DND-41 (cell line): ENCODE results near the gene ADARB2.

Experiments used
- ATAC-seq: fragments of 200-7000 bp; cut with Tn5 transposase; 3 replicates; pipeline ENCODE4 v1.9.1; 2021; ENCODE audit warnings: low read depth; ENCODE audit not compliant: insufficient read depth
- DNase-seq: peaks from one replicate; pipeline ENCODE4 v3.0.0-alpha.2; 2020
- H2AFZ ChIP-seq: 2 replicates; pipeline ENCODE4 v1.6.0; 2012; ENCODE audit warnings: low read depth, low read length
- H3K27ac ChIP-seq: 2 replicates; pipeline ENCODE4 v1.5.1; 2012; ENCODE audit warnings: low read length, inconsistent platforms
- H3K27me3 ChIP-seq: fragments of 200-600 bp; sonication (generic); 2 replicates; pipeline ENCODE4 v1.6.0; 2012; ENCODE audit warnings: low read length, mild to moderate bottlenecking, inconsistent platforms; ENCODE audit not compliant: insufficient read depth, poor library complexity
- H3K36me3 ChIP-seq: 2 replicates; pipeline ENCODE4 v1.5.1; 2012; ENCODE audit warnings: low read length, inconsistent platforms; ENCODE audit not compliant: insufficient read depth
- H3K4me1 ChIP-seq: 2 replicates; pipeline ENCODE4 v1.5.1; 2012; ENCODE audit warnings: mild to moderate bottlenecking, low read length; ENCODE audit not compliant: insufficient read depth
- H3K4me2 ChIP-seq: 2 replicates; pipeline ENCODE4 v1.6.0; 2012; ENCODE audit warnings: mild to moderate bottlenecking, moderate library complexity, low read length, inconsistent platforms; ENCODE audit not compliant: insufficient read depth
- H3K4me3 ChIP-seq, 2 experiments: fragments of 200-600 bp in 1 of 2; shearing (Covaris generic) in 1 of 2; 2 replicates each; pipeline ENCODE4 v1.5.1; 2012 to 2016; ENCODE audit warnings: inconsistent platforms in 2 of 2, low read length in 2 of 2, mild to moderate bottlenecking in 2 of 2, low read depth in 1 of 2, moderate library complexity in 1 of 2
- H3K79me2 ChIP-seq: 2 replicates; pipeline ENCODE4 v1.6.0; 2012; ENCODE audit warnings: low read length, inconsistent platforms; ENCODE audit not compliant: insufficient read depth
- H3K9ac ChIP-seq: 2 replicates; pipeline ENCODE4 v1.6.0; 2012; ENCODE audit warnings: low read depth, mild to moderate bottlenecking, inconsistent platforms, low read length, moderate library complexity
- H3K9me3 ChIP-seq: 2 replicates; pipeline ENCODE4 v1.5.1; 2012; ENCODE audit warnings: low read length, moderate library complexity, mild to moderate bottlenecking, inconsistent platforms; ENCODE audit not compliant: insufficient read depth, severe bottlenecking
- H4K20me1 ChIP-seq: 2 replicates; pipeline ENCODE4 v1.6.0; 2012; ENCODE audit warnings: low read length; ENCODE audit not compliant: insufficient read depth
- EZH2 ChIP-seq: IDR thresholded peaks from 3 replicates; pipeline ENCODE4 v1.6.1; 2012; ENCODE audit warnings: borderline replicate concordance, low read depth, mild to moderate bottlenecking, moderate library complexity, low read length, inconsistent platforms; ENCODE audit not compliant: severe bottlenecking
- TF ChIP-seq, protein P1 (sequence below): IDR thresholded peaks from 2 replicates; pipeline ENCODE4 v1.5.1; 2012; ENCODE audit warnings: borderline replicate concordance, low read length, moderate library complexity, mild to moderate bottlenecking; ENCODE audit not compliant: poor library complexity, severe bottlenecking; ENCODE audit errors: extremely low read depth

ADARB2 gene

DNA sequence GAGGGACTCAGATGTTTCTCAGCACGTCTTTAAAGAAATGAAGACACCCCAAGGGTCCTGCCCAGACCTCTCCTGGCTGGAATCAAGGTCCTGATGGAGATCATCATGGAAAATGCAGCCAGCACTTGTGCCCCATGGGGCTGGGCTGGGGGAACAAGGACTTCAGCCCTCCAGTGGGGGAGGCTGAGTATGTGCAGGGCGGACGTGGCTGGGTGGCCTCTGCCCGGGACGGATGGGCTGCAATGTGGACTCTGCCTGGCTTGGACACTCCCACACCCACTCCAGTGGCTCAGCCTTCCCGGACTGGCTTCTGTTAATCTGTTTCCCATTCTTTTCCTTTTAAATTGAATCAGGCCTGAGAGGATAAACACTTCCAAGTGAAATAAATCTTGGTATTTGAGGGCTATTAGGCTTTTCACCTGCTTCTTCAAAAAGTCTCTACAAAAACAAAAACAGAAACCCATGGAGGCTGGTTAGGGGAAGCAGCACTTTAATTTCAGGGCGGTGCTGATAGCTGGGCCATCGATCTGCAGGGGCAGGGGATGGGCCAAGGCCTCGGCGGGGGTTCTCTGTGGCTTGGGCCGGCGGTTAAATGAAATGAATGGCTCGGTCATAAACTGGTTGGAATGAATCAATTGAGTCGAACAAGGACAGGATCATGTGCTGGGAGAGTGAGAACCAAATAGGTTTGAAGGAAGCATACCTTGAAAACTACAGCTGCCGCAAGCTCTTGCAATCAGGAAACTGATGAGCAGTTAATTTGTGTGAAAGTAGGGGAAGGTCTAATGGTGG is 51.4 kb downstream of the ADARB2 start:
- Histone ChIP-seq H3K4me1 (no peaks in the 10 kb centered on the region), H2AFZ (no peak overlapping the region), H3K9me3 (no peaks in the 10 kb centered on the region), H3K27ac (no peak overlapping the region), H4K20me1 (no peaks in the 10 kb centered on the region), H3K27me3 (peaks cover 7% of the 10 kb centered on the region), H3K4me2 (no peak overlapping the region), H3K9ac (no peak overlapping the region), H3K79me2 (no peaks in the 10 kb centered on the region), H3K4me3 (no peak overlapping the region), H3K36me3 (no peaks in the 10 kb centered on the region)
- ATAC-seq (no peak), DNase-seq (no peak)
- TF ChIP-seq, protein P1, sequence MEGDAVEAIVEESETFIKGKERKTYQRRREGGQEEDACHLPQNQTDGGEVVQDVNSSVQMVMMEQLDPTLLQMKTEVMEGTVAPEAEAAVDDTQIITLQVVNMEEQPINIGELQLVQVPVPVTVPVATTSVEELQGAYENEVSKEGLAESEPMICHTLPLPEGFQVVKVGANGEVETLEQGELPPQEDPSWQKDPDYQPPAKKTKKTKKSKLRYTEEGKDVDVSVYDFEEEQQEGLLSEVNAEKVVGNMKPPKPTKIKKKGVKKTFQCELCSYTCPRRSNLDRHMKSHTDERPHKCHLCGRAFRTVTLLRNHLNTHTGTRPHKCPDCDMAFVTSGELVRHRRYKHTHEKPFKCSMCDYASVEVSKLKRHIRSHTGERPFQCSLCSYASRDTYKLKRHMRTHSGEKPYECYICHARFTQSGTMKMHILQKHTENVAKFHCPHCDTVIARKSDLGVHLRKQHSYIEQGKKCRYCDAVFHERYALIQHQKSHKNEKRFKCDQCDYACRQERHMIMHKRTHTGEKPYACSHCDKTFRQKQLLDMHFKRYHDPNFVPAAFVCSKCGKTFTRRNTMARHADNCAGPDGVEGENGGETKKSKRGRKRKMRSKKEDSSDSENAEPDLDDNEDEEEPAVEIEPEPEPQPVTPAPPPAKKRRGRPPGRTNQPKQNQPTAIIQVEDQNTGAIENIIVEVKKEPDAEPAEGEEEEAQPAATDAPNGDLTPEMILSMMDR, result no peak
- TF ChIP-seq EZH2, result no peak

DNA sequence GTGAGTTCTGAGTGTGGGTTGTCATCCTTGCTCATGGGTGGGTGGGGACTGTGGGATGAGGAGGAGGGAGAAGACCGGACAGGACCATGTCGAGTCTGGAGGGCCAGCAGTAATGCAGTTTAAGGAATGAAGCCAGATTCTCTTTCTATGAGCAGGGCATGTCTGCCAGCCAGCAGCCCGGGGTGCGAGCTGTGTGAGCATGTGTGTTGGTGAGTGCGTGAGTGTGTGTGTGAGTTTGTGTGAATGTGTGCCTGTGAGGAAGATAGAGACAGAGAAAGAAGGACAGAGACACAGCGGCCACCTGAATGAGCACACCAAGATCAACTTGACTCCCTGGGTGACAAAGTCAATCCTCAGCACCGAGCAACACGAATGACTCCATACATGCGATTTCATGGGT is 52.3 kb downstream of the ADARB2 start:
- no peaks in the 10 kb centered on the region for H3K9me3 ChIP-seq
- peaks cover 7% of the 10 kb centered on the region for H3K27me3 ChIP-seq
- no peaks in the 10 kb centered on the region for H3K4me1 ChIP-seq
- H3K36me3 ChIP-seq, result no peaks in the 10 kb centered on the region
- ATAC-seq, result no peak
- TF ChIP-seq, protein P1, result no peak
- no peak for TF ChIP-seq EZH2
- no peak overlapping the region for H3K4me2 ChIP-seq
- no peak overlapping the region for H2AFZ ChIP-seq
- H3K27ac ChIP-seq, result no peak overlapping the region
- no peak overlapping the region for H3K9ac ChIP-seq
- no peak for DNase-seq
- no peak overlapping the region for H3K4me3 ChIP-seq
- H3K79me2 ChIP-seq, result no peaks in the 10 kb centered on the region
- H4K20me1 ChIP-seq, result no peaks in the 10 kb centered on the region

DNA sequence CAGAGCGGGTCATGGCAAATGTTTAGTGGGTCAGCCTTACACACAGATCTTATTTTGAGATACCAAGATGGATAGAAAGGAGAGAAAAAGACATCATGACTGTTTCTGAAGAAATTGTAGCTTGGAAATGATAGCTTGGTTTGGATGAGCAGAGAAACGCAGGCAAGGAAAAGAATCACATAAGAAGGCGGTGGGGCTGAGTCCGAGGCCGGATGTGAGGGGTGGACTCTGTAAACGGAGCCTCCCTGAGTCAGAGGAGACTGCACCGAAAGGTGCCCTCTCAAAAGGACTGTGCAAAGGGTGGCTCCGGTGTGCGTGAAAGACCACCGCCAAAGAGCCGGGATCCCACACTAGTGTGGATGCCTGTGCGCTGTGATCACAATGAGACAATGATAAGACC is 53.7 kb downstream of the ADARB2 start:
- H3K27me3 ChIP-seq, result peaks cover 7% of the 10 kb centered on the region
- no peaks in the 10 kb centered on the region for H3K9me3 ChIP-seq
- H3K79me2 ChIP-seq, result no peaks in the 10 kb centered on the region
- H4K20me1 ChIP-seq, result no peaks in the 10 kb centered on the region
- H3K27ac ChIP-seq, result no peak overlapping the region
- H3K36me3 ChIP-seq, result no peaks in the 10 kb centered on the region
- TF ChIP-seq EZH2, result no peak
- TF ChIP-seq, protein P1, result no peak
- H3K9ac ChIP-seq, result no peak overlapping the region
- ATAC-seq (no peak), DNase-seq (no peak)
- no peak overlapping the region for H3K4me2 ChIP-seq
- H3K4me3 ChIP-seq, result no peak overlapping the region
- no peaks in the 10 kb centered on the region for H3K4me1 ChIP-seq
- no peak overlapping the region for H2AFZ ChIP-seq
